NCI-H345 (cell line): ENCODE measurements around the gene DPP10.
"Not testable (repeated sequence)": the region's sequence is repeated elsewhere in the genome, so short reads cannot be mapped to it uniquely, and the experiment has no call there.

Source experiments
- DNase-seq: peaks from one replicate; lab custom pipeline; 2025; lab: John Stamatoyannopoulos, UW

Gene DPP10

DNA sequence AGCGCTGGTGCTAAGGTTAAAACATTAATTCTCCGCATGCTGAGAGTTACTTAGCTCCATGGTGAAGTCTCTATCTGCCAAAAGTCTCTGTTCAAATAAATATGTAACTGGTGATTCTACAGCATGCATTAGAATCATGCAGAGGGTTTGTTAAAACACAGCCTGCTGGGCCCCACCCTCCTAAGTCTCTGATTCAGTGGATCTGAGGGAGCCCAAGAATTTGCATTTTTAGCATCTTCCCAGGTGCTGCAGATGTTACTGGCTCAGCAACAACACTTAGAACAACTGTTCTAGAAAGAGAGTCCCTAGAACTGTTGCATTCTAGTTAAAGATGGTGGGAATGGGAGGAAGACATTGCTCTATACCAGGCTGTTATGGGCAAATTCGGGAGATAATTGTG lies 73.4 kb downstream of the DPP10 start:
- no peak for DNase-seq

DNA sequence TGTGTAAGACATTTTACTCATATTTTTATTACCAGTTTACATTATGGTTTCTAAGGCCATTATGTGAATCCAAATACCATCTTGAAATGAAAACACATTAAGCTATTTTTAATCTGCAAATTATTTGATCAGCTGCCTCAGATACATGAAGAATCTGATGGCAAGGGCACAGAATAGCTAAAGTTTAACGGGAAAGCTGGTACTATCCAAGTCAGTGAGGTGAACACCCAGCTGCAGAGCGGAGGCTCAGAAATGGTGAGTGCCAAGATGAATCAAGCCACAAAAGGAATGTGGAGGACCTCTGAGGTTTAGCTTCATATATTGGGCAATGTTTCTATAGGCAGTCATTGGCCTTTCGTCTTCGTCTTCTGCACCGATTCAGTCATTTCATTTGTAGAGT lies 75.1 kb downstream of the DPP10 start:
- no peak for DNase-seq

DNA sequence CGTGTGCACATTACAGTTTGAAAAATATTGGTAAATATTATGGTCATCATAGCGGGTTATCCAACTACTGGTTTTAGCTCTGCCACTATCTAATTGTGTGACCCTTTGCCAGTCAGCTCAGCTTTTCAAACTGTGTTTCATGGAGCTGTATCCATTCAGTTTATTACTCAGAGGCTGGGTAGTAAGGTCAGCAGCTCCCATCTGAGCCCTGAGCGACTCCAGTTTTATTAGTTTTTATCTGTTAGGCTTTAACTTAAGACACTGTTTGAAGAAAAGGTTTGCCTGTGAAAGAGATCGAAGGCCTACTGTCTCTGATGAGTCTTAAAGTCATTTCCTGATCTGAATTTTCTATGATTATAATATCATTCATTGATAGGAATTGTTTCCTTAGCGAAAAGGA lies 76.3 kb downstream of the DPP10 start:
- no peak for DNase-seq

DNA sequence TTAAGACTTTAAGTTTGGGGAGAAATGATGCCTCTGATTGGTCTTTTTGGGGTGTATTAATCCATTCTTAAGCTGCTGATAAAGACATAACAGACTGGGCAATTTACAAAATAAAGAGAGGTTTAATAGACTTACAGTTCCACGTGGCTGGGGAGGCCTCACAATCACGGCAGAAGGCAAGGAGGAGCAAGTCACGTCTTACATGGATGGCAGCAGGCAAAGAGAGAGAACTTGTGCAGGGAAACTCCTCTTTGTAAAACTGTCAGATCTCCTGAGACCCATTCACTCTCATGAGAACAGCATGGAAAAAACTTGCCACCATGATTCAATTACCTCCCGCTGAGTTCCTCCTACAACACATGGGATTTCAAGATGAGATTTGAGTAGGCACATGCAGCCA lies 80.2 kb downstream of the DPP10 start:
- DNase-seq, result not testable (repeated sequence)

DNA sequence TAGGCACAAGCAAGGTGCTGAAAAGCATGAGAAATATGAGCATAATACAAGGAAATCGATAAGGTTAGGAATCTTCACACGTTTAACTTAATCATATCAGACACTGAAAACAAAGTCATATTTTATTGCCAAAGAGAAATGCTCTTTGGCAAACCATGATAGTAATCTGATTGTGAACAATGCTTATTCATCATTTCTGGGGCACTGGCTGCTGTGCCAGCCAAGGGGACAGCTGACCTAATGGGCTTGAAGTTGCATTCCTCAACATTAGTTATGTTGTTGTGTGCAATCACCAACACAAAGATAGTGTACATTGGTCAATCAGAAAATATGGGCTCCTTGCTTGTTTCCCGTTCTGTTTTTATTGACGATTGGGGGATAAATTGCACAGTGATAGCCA lies 83.5 kb downstream of the DPP10 start:
- DNase-seq, result no peak

DNA sequence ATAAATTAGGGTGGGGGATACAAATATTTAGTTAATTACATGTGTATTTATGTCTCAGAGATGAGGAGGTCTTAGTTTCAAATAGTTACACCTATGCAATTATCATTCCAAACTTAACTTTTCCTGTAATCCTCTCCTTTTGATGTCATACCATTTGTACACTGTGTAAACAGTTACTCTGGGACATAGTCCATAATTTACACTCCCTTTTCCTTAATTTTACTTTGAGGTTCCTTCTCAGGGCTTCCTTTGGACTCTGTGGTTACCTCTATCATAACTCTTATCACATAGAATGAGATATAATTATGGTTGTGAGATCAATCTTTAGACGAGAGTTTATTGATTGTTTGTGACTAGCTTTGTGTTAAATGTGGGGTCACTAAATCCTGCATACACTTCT lies 84.4 kb downstream of the DPP10 start:
- DNase-seq, result no peak

DNA sequence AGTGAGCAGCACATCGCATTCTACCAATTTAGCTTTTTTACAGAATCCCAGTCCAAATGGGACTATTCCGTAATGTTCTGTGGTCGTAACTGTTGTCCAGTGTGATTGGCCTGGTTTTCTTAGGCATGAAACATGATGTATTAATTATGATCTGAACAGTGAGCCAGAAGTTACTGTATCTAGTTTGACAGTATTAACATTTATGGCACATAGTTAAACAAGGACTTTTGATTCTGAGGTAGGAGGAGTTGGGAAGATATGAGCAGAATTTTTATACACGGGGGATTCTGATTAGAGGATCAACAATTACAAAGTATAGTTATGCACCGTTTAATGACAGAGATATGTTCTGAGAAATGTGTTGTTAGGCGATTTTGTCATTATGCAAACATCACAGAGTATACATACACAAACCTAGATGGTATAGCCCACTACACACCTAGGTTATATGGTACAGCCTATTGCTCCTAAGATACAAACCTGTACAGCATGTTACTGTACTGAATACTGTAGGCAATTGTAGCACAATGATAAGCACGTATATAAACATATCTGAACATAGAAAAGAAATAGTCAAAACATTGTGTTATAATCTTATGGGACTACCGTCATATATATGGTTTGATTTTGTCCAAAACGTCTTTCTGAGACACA lies 85.0 kb downstream of the DPP10 start:
- DNase-seq, result no peak

DNA sequence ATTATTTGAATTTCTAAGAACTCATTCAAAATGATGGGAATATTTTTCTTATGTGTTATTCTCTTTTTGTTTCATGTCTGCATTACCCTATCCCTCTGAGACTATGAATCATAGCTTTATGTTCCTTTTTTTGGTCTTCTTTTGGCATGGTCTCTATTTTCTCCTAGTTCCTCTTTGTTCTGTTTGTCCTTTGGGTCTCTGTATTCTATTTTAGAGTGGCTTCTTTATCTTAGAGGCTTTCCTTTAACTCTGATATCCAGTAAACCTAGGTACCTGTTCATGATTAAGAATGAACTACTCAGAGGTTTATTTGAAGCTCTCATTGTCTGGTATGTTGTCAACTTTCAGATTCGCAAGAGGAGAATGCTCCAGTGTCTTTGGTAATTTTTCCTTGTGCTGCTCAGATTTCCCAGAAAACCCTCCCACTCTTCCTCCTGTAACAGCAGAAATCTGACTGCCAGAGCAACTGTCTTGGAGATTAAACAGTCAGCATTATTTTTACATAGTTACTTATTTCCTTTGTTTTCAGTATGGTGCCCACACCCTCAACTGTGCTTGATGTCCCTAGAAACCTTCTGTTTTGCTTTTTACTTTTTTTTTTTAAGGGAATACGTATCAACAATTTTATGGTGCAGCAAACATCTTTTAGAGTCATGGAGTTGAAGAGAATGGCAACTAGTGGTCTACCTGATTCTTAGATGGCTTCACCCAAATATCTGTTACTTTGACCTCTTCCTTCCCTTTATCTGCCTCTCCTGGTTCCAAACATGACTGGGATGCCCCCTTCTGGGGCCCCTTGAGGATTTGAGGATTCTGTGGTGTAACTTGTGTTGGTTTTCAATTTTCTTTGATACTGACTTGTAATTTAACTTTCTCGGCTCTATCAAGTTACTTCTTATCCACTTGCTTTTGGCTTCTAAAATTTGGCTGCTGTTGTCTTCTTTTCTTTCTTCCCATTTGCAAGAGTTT lies 92.0 kb downstream of the DPP10 start:
- DNase-seq, result no peak

DNA sequence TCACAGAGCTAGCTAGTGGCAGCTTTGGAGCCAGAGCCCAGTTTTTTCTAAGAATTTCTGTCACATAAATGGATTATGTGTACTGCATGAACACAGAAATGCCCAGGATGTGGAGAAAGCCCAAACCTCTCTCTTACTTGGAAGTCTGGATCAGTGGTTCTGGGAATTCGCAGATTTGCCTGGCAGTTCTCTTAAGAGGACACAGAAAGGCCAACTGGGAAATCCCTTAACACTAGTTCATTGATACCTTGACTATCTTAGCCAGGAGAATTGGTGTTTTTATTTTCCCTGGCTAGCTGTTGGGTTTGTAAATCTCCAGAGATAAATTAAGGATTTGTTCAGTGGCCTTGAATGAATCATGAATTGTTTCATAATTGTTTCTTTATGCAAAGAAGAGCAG lies 95.3 kb downstream of the DPP10 start:
- no peak for DNase-seq

DNA sequence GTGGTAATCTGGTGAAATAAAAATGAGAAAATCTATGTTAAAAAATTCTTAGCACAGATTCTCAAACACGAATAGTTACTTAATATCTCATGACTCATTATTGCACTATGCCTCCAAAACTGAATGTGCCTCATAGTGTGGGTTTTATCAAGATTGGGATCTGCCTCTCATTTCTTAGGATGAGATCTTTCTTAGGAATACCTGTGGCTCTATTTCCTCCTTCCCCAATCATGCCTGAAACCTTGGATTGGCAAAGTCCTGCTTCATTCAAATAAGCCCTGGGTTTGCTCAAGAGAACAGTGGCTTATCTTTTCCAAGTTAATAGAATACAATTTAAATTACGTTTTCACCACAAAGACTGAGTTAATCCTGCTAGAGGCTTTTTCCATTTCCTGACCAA lies 100.3 kb downstream of the DPP10 start:
- no peak for DNase-seq

DNA sequence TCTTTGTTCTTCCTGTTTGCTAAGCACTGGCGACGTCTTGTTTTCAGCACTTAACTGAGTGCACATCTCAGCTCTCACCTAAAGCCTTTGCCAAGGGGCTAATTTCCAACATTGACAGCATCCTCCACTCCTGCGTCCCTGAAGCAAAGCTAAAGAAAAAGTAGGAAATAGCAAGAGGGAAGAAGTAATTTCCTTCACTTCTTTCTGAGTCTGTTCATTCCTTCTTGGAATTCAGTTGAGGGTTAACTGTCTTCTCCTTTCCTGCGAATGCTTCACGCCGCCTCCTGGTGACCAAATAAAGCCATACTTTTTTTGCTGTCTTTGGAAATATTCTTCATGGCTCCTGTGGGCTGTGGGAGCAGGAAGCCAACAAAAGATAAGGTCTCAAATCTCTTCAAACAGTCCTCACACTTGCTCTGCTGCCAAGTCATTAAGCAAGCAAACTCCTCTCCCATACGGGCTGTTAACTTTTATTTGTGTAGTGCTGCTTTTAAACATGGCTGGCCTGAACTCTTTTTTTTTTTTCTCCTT lies 100.9 kb downstream of the DPP10 start:
- DNase-seq, result no peak

DNA sequence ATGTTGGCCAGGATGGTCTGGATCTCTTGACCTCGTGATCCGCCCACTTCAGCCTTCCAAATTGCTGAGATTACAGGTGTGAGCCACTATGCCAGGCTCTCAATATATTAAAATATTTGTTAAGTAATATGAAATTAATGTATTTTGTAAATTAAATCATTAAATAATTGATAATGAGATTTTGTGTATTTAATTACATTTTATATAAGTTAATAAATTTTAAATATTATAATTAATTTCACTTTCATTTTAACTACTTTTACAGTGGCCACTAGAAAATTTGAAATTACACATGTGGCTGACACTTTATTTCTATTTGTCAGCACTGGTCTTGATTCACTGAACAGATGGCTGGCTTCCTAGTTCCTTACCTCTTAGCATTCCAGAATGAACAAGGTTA lies 102.6 kb downstream of the DPP10 start:
- DNase-seq, result no peak

DNA sequence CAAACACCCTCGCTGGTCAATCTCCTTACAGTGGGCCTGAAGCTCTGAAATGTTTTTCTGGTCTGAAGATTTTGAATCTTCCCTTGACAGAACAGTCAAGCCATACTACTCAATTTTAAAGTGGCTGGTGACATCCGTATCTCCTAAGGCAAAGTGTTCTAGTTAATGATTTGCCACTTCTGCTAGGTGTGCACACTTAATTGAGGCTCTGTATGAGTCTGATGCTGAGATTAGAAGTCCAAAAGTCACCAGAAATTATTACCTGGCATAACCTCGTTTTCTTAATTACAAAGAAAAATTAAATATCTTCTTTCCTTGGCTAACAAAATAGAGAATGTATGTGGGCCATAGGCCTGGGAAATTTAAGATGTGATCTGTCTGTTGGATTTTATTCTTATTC lies 104.1 kb downstream of the DPP10 start:
- no peak for DNase-seq

DNA sequence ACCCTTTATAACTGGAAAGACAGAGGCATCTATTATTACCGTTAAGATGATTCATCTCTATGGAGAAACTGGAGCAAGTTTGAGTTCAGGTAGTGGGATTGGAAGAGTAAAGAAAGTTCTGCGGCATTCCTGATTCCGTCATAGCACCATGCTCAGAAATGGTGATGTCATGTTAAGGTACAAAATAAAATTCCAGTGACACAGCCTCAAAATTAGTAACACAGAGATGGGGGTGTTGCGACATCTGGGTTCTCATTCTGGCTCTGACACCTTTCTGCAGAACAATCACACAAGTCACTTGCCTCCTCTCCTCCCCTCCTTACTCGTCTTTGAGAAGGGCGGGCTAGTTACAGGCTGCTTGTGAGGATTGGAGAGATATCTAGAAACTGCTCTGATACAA lies 105.7 kb downstream of the DPP10 start:
- no peak for DNase-seq

DNA sequence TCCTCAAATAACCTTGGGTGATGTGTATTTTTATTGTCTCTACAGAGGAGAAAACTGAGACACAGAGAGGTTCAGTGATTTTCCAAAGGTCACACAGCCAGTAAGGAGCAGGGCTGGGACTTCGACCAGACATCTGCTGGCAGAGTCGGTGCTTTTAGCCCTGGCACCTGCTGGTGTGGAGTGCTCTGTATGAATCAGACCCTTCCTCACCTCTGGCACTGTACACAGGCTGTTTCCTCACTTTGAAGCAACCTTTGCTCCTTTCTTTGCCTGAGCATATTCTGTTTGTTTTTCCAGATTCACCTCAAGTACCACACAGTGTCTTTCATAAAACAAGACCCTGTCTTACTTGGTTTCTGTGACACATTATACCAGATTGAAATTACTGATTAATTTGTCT lies 107.9 kb downstream of the DPP10 start:
- no peak for DNase-seq

DNA sequence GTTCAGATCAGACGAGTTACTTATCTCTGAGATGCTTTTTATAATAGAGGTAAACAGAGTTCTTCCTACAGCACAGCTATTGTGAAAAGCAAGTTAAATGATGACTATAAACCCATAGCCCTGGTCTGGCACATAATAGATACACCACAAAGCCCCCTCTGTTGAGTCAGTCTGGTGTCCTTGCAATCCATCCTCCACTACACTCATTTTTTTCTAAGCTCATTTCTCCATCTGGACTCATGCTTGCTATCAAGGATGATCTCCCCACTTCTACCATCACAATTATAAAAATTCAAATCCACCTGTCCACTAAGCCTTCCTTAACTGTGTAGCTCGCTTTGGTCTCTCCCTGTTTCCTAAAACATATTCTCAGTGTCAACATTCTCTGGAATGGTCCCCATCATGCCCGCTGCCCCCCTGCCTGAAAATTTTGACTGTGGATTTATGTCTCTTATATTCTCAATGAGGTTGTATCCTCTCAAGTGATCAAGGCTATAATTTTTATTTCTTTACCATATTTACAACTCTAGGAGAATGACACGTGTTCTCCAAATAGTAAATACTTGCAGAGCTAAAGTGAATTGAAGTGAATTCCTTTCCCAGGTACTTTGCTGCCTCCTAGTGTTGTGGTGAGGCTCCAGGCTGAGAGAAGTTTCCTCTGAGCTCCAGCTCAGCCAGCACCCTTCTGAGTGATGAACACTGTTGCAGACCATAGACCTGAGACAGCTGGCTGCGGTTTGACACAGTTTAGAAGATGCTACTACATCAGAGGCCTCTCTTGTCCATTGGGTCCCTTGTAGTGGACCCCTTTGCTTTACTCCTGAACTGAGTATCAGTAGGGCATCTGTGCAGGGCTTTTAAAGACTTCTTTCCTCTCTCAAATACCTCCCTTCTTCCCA lies 108.7 kb downstream of the DPP10 start:
- peak; percentile 29 for DNase-seq

DNA sequence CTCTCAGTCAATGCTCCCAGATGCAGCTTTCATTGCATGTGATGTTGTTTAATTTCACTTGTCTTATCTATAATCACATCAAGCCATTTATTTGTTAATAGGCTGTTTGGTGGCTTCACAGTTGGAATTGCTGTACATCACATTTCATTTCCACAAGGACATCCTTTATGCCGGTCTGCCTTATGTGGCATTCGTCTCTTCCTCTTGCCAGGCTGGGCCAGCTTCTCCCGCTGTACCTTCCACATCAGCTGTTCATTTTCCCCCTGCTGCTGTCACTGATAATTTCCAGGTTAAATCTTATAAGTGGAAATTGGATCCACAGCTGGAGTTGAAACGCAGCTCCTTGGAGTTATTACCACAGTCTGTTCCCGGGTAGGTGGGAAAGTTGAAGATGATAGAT lies 110.6 kb downstream of the DPP10 start:
- DNase-seq, result no peak

DNA sequence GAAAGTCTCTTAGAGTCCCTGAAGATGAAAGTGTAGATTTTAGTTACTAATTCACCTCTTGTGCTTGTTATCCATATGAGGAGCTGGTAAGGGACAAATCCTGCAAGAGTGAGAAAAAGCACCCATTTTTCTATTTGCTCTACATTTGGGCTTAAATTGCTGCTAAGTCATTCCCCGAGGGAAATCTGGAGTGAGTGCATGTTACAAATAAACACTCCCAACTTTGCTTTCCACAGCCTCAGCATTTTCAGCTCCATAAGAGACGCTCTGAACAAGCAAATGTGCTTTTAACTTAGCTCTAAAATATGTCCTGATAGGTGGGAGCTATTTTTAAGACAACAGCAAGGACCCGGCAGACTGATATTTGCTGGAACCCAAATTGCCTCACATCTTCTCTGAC lies 126.7 kb downstream of the DPP10 start:
- no peak for DNase-seq

DNA sequence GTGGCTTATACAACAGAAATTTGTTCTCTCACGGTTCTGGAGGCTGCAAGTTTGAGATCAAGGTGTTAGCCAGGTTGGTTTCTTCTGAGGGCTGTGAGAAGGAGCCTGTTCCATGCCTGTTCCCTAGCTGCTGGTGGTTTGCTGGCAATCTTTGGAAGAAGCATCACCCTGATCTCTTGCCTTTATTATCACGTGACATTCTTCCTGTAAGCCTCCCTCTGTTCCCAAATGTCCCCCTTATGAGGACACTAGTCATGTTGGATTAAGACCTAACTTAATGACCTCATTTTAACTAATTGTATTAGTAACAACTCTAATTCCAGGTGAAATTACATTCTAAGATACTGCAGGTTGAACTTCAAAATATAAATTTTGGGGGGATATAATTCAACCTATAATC lies 135.2 kb downstream of the DPP10 start:
- no peak for DNase-seq

DNA sequence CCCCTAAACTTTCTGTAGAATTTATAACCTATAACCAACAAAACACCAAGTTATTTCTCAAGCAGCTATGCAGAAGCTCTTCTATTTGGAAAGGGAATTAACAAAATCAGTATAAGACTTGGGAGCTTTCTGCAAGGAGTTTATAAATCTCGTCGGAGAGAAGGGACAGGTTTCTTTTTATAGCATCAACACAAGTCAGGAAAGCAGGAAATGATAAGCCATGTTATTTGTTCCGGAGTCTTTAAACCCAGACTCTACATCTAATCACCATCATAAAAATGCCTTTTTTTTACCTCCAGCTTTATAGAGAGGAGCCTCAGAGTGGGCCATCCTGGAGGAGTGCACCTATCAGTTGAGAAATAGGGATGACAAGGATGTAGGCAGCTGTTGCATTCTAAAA lies 137.1 kb downstream of the DPP10 start:
- no peak for DNase-seq

DNA sequence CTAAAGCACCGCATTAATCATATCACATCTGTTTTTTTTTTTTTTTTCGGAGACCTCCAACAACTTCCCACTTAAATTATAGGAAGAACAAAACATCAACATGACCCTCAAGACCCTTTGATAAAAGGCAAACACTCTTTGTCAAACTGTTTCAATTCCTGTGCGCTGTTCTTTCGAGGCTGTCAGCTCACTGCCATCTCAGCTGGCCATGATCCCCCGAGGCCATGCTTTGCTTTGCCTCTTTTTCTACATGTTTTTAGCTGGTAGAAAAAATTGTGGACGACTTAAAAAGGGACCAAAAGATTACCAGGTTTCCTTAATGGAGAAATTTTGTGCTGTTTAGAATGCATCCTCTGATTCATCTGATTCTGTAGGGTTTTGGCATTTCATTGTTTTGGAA lies 138.2 kb downstream of the DPP10 start:
- no peak for DNase-seq

DNA sequence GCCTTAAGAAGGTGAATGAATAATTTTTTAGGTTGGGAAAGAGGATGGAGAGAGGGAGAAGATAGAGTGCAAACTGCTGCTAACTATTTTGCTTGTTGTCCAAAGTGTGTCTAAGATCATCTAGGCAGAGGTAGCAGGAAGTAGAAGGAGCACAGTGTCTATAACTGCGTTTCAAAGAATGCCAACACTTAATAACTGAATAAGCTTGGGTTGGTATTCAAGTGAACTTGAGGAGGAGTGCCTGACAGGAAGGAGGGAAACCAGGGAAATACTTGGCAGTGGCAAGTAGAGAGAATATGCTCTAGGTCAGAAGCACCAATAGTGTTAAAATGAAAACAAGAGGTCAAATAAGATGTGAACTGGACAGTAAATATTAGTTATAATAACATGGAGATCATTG lies 155.9 kb downstream of the DPP10 start:
- no peak for DNase-seq
